ENCODE results near the gene ARMH4.

ARMH4 gene

GRCh38 chr14:58096731-58097130 lies 55.3 kb downstream of the ARMH4 start:
- no peak for DNase-seq

DNA sequence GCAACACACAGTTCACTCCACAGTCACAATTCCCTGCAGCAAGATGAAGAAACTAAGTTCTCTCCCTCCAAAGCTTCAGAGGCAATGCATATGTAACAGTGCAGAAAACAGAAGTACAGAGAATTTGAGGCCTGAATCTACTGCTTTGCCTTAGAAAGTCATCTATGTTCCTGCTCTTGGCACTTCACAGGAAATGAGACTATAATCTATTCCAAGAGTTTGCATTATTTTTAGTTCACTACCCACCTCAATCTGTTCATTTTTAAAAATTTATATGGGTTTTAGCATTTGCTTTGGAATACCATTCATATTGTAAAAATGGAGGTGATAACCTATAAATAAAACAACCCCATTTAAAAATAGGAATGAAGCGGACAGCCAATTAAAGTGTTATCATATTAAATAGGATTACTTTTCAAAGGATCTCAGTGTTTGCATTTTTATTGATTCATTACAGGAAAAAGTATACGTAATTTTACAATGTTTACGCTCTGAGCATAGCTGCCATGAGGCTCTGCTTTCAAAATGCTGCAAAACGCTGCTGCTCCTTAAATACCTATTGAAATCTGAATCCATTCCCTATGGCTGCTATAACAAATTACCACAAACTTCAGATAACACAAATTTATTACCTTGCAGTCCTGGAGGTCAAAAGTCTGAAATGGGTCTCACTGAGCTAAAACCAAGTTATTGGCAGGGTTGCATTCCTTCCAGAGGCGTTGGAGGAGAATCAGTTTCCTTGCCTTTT lies 60.0 kb downstream of the ARMH4 start:
- no peak for DNase-seq

DNA sequence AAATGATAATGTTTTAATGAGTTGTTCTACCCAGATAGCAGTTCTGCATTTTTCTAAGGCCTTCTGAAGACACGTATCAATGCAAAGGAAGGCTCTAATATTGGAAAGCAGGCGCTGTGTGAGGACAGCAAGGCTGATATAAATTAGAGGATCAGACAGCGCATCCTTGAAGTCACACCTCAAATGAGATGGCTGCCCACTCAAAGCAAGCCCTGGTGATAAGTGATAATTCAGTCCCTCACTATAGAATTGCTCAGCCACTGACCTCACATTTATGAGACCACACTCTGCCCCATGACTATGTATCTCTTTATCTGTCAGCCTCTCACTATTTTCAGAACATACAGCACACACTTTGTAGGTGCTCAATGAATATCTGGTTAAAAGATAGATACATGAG lies 62.4 kb downstream of the ARMH4 start:
- DNase-seq, result no peak

- DNase-seq, result no peak
These were observed 63.1 kb downstream of the ARMH4 start for GRCh38 chr14:58088961-58089360.

- DNase-seq, result no peak
These were observed 66.1 kb downstream of the ARMH4 start for GRCh38 chr14:58085877-58086276.

DNA sequence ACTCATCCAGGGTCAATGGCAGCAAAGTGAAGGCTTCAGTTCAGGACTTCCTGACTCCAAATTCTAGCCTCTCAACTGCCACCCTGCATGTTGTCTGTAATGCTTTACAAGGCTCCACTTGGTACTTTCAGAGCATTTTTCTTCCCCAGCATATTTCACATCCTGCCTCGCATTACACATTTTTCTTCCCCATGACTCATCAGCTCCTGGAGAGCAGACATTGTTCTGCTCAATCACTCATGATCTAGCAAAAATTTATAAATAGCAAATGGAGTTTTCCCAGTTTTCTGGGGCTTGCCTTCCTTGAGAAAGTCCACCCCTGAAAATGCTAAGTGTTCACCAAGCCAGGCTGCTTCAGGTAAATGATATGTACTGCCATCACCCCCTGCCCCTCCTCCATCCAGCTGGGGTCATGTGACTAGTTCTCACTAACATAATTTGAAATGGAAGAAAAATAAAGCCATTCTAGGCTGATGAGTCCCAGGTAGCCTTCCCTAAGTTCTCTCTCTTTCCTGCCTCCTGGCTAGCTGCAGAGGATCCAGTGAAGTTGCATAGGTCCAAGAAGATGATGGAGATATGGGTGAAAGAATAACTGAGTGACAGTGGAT lies 69.4 kb downstream of the ARMH4 start:
- DNase-seq, result no peak

- DNase-seq, result no peak
These were observed 70.0 kb downstream of the ARMH4 start for GRCh38 chr14:58082011-58082410.

DNA sequence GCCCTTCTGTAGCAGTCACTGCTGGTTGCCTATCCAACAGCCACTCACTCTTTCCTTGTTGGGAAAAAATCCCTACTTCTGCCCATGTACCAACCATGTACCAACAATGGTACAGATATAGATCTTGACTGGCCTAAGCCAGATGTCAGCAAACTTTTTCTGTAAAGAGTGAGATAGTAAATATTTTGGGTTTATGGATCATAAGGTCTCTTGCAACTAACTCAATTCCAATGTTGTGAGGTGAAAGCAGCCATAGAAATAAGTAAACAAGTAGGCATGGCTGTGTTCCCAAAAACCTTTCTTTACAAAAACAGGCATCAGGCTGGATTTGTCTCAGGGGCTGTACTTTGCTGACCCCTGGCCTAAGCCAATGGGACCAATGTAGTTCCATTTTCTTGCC lies 73.5 kb downstream of the ARMH4 start:
- no peak for DNase-seq

DNA sequence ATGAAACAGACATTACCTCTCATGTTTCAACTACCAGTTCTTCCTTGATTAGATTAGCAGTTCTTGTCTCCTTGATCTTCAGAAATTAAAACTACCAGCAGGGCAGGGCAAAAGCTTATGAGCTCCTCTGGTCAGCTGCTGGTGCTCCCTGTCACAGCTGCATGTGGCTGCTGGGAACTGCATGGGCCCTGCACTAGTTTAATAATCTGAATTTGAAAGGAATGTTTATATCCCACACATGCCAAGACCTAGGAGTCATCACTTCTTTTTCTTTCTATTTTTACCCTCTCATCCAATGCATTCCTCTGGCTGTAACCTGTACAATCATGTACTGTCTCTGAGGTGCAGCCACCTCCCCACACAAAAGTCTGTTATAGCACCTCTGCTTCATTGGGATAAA lies 73.9 kb downstream of the ARMH4 start:
- no peak for DNase-seq

DNA sequence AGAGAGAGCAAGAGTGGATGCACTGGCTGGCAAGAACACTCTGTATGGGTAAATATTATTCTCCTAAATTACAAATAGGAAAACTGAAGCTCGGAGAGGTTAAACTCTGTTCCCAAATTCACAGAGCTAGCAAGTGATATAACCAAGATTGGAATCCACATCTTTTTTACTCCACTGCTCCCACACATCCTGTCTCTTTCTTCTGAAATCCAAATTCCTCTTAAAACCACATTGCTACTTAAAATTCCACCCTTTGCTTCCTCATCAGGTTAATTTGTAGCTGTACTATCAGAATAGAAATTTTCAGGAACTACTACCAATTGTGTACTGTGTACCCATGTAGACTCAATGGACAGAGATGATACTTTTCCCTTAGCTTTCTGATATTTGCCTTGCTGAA lies 74.4 kb downstream of the ARMH4 start:
- DNase-seq, result no peak

- no peak for DNase-seq
These were observed 78.5 kb downstream of the ARMH4 start for GRCh38 chr14:58073516-58073915.

DNA sequence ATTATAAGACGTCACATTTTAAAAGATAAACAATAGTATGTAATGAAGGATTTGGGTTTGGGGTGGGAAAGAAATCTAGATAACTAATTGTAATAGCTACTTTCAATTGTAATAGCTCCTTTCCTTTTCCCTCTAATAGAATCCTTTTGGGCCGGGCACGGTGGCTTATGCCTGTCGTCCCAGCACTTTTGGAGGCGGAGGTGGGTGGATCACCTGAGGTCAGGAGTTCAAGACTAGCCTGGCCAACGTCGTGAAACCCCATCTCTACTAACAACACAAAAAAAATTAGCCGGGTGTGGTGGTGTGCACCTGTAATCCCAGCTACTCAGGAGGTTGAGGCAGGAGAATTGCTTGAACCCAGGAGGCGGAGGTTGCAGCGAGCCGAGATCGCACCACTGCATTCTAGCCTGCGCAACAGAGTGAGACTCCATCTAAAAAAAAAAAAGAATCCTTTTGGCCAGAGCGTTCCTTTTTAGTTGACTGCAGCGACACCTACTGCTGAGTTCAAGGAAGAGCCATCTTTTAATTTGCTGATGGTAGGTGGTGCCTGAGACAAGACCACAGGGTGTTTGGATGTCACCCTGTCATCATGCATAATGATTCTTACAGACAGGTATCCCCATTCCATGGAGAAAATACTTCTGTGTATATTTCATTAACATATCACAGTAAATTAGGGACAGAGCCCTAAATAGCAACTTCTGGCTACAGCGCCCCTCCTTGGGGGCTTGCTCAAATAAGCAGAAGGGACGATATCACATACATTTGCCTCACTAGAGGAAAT lies 79.5 kb downstream of the ARMH4 start:
- DNase-seq, result peak; percentile 15

GRCh38 chr14:58071341-58071740 lies 80.7 kb downstream of the ARMH4 start:
- DNase-seq, result no peak

GRCh38 chr14:58068306-58068705 lies 83.7 kb downstream of the ARMH4 start:
- DNase-seq, result no peak

DNA sequence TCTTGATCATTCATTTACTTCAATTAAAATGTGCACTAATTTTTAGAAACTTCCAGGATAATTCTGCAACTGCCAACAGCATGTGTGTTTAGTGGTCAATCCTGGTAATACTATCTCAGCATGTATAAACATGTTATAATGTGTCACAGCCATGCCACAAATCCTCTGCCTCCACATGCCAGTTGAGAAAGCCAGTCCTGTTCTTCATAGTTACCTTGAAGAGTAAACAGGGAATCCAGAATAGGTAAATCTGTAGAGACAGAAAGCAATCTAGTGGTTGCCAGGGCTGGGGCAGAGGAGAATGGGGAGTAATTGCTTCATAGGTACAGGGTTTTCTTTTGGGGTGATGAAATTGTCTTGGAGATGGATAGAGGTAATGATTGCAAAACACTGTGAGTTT lies 85.9 kb downstream of the ARMH4 start:
- DNase-seq, result no peak

DNA sequence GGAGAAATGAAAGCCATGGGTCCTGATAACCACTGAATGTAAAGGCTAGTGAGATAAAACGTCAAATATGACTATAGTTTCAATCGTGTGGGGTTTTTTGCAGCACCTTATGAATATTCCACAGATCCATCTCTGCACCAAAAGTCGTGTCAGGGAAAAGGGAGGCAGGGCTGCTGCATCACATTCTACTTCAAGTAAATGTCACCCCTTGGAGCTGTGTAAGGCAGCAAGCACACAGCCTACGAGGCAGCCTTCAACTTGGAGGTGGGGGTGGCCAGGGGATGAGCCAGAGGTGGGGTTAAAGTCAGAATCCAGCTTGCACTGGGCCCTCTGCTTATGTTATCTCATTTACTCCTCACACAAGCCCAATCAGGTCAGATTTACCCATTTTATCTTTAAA lies 90.4 kb downstream of the ARMH4 start:
- no peak for DNase-seq

- no peak for DNase-seq
These were observed 91.1 kb downstream of the ARMH4 start for GRCh38 chr14:58060898-58061297.

GRCh38 chr14:58060077-58060476 lies 91.9 kb downstream of the ARMH4 start:
- DNase-seq, result no peak

DNA sequence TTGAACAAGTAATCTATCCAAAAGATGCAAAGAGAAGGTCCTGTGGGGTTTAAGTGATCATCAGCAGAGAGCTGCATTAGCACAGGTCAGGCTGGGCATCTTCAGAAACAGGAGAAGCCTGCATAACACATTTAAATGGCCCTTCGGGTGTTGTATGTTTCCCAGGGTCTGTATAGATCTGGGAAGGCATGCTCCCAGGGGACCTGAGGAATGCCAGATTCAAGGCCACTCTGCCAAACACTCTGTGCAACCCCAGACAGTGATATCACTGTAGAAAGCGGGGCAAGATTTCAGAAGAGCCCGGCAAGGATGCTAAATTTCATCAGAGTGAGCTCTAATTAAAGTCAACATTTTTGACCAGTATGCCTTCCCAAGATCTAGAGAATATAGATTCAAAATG lies 92.9 kb downstream of the ARMH4 start:
- DNase-seq, result no peak

- no peak for DNase-seq
These were observed 96.5 kb downstream of the ARMH4 start for GRCh38 chr14:58055497-58056010.

GRCh38 chr14:58054100-58054499 lies 97.9 kb downstream of the ARMH4 start:
- no peak for DNase-seq

DNA sequence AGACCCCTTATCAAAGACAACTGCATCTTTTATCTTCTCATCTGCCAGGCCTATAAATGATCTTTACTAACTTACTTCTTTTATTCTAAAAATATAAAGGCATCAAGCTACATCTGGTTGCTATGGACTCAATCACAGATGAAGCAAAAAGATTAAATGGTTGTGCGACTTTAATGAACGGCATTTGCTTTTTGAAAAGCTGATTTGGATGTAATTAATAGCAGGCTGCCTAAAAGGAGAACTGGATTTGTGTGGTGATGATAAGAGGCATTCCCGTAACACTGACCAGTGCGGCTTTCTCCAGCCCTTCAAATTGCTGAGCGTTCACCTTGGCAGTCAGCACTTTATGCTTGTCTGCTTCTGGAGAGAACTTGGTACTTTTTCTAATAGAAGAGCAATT lies 103.8 kb downstream of the ARMH4 start:
- DNase-seq, result no peak

DNA sequence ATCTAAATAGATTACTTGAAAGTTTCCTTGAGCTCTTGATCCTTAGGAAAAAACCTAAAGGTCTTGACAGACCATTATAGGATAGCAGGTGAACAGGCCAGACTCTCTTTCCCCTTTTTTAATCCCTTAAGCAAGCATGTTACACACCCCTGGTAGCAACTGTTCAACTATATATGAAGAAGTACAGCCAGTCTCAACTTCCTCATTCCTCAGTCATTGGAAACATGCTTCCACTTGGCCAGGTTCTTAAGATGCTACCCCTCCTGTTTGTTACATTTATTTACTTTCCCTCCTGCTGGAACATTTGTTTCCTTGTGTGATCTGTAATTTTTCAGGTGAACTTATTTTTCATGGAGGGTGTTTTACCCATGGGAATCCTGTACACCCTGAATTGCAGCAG lies 124.1 kb downstream of the ARMH4 start:
- DNase-seq, result no peak

DNA sequence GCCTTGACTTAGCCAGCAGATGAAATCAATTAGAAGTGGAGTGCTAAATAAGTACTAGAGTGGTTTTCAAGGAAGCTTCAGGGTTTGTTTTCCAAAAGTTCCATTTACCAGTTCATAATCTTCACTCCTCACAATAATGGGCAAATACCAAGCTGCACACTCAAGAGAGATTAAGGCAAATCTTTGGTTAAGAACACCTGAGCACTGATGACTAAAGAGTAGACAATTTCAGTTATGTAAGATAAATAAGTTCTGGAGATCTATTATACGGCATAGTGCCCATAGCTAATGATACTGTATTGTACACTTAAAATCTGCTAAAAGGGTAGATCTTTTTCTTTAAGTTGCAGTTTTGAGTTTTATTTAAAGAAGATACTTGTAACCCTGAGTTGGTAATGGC lies 125.0 kb downstream of the ARMH4 start:
- no peak for DNase-seq
